ENCODE measurements around the gene KIRREL3. TPM values are rescaled to one million over a fixed set of nuclear protein-coding genes. Genes with fewer than 3 reads are reported as not detected.

KIRREL3 gene
- polyA plus RNA-seq, 1 donor (not counting 4 experiments of a cell fraction or from before 2014, with no cell fraction given): 0.04 TPM

DNA sequence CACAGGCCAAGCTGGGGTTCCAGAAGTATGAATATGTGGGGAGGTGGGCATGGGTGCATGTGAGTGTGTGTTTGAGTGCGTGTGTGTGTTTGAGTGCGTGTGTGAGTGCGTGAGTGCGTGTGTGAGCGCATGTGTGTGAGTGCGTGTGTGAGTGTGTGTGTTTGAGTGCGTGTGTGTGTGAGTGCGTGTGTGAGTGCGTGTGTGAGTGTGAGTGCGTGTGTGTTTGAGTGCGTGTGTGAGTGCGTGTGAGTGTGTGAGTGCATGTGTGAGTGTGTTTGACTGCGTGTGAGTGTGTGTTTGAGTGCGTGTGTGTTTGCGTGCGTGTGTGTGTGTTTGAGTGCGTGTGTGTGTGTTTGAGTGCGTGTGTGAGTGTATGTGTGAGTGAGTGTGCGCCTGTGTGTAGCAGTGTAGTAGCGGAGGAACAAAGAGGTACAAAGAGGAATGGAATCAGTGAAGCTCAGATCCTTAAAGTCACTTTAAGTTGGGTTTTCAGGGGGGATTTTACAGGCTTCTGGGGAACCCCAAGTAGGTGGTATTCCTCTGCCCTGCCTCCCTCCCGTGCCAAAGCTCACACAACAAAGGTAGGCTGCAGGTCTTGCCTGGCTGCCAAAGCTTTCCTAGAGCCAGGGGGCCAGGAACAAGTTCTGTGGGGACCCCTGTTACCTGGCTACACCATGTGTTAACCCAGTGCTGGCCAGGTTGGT lies 137.1 kb downstream of the KIRREL3 start:
- H3K9ac ChIP-seq (ENCODE audit: control insufficient read depth, extremely low read depth, insufficient read depth, low read length): no peak overlapping the region
- H2AFZ ChIP-seq (ENCODE audit: control insufficient read depth, low read length): no peak overlapping the region
- DNase-seq (ENCODE audit: low read depth, low spot score) (no peak), FAIRE-seq (no peak)
- no peaks in the 10 kb centered on the region for H3K27me3 ChIP-seq (ENCODE audit: control insufficient read depth, extremely low read depth, insufficient read depth, low read length)
- H3K27ac ChIP-seq (ENCODE audit: control insufficient read depth, insufficient read depth, low read length): no peak overlapping the region
- TF ChIP-seq EZH2 (IDR thresholded peaks at IDR 0.05; ENCODE audit: low read length): no peak
- TF ChIP-seq, protein P1, sequence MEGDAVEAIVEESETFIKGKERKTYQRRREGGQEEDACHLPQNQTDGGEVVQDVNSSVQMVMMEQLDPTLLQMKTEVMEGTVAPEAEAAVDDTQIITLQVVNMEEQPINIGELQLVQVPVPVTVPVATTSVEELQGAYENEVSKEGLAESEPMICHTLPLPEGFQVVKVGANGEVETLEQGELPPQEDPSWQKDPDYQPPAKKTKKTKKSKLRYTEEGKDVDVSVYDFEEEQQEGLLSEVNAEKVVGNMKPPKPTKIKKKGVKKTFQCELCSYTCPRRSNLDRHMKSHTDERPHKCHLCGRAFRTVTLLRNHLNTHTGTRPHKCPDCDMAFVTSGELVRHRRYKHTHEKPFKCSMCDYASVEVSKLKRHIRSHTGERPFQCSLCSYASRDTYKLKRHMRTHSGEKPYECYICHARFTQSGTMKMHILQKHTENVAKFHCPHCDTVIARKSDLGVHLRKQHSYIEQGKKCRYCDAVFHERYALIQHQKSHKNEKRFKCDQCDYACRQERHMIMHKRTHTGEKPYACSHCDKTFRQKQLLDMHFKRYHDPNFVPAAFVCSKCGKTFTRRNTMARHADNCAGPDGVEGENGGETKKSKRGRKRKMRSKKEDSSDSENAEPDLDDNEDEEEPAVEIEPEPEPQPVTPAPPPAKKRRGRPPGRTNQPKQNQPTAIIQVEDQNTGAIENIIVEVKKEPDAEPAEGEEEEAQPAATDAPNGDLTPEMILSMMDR (optimal IDR thresholded peaks at IDR 0.05 in 1 of 3, IDR thresholded peaks at IDR 0.05 in 1 of 3, conservative IDR thresholded peaks at IDR 0.05 in 1 of 3; ENCODE audit: extremely low read depth in 1 of 3, insufficient read depth in 2 of 3, low read length in 3 of 3): no peak
- H3K79me2 ChIP-seq (ENCODE audit: control insufficient read depth, insufficient read depth, low read length): no peaks in the 10 kb centered on the region
- no peaks in the 10 kb centered on the region for H3K9me1 ChIP-seq (ENCODE audit: control insufficient read depth, extremely low read depth, insufficient read depth, low read length)
- no peaks in the 10 kb centered on the region for H3K36me3 ChIP-seq (ENCODE audit: control insufficient read depth in 2 of 2, extremely low read depth in 1 of 2, insufficient read depth in 2 of 2, low read length in 2 of 2)
- no peak overlapping the region for H3K4me3 ChIP-seq (ENCODE audit: control insufficient read depth in 2 of 3, extremely low read depth in 1 of 3, insufficient read depth in 2 of 3, low read depth in 1 of 3, low read length in 3 of 3)
- dilution Hi-C loops (cut with MboI; ENCODE audit: extremely low pct_ligation_motif_present, low sequenced_read_pairs): no loop called here
- H3K9me3 ChIP-seq (ENCODE audit: control insufficient read depth, low read depth, low read length): no peaks in the 10 kb centered on the region
- no peaks in the 10 kb centered on the region for H4K20me1 ChIP-seq (ENCODE audit: control insufficient read depth, extremely low read depth, insufficient read depth, low read length)
- H3K4me1 ChIP-seq (ENCODE audit: control insufficient read depth, extremely low read depth, insufficient read depth, low read length): no peaks in the 10 kb centered on the region
- no peak overlapping the region for H3K4me2 ChIP-seq (ENCODE audit: control insufficient read depth, extremely low read depth, insufficient read depth, low read depth, low read length)

DNA sequence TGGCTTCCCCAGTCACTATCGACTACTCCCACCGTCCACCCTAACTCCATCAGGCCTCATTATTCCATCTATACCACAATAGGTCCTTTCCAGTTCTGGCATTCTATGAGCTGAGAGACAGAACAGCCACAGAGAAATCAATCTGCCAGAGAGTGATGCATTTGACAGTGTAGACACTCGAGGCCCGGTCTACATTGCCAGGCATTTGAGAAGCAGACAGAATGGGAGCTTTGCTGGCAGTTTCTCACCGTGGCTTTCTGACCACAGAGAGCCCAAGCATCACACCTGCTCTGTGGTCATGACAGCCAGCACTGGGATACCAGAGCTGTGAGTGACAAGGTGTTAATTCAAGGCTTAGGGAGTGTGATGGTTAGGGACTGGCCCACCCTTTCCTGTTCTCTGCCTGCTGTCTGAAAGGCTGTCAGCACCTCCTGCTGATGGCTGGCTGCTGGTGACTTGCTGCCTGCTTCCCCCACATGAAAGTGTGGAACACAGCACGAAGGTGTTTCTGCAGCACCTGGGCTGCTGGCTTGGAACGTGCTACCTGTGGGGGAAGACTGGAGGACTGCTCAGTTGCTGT lies 137.8 kb downstream of the KIRREL3 start:
- DNase-seq (ENCODE audit: low read depth, low spot score): no peak
- dilution Hi-C loops (cut with MboI; ENCODE audit: extremely low pct_ligation_motif_present, low sequenced_read_pairs): no loop called here
- Histone ChIP-seq H3K27me3 (ENCODE audit: control insufficient read depth, extremely low read depth, insufficient read depth, low read length) (no peaks in the 10 kb centered on the region), H3K4me1 (ENCODE audit: control insufficient read depth, extremely low read depth, insufficient read depth, low read length) (no peaks in the 10 kb centered on the region), H3K9me1 (ENCODE audit: control insufficient read depth, extremely low read depth, insufficient read depth, low read length) (no peaks in the 10 kb centered on the region), H3K36me3 (ENCODE audit: control insufficient read depth in 2 of 2, extremely low read depth in 1 of 2, insufficient read depth in 2 of 2, low read length in 2 of 2) (no peaks in the 10 kb centered on the region), H3K79me2 (ENCODE audit: control insufficient read depth, insufficient read depth, low read length) (no peaks in the 10 kb centered on the region), H3K4me3 (ENCODE audit: control insufficient read depth in 2 of 3, extremely low read depth in 1 of 3, insufficient read depth in 2 of 3, low read depth in 1 of 3, low read length in 3 of 3) (no peak overlapping the region), H3K4me2 (ENCODE audit: control insufficient read depth, extremely low read depth, insufficient read depth, low read depth, low read length) (no peak overlapping the region), H3K27ac (ENCODE audit: control insufficient read depth, insufficient read depth, low read length) (no peak overlapping the region), H4K20me1 (ENCODE audit: control insufficient read depth, extremely low read depth, insufficient read depth, low read length) (no peaks in the 10 kb centered on the region), H3K9ac (ENCODE audit: control insufficient read depth, extremely low read depth, insufficient read depth, low read length) (no peak overlapping the region), H2AFZ (ENCODE audit: control insufficient read depth, low read length) (no peak overlapping the region), H3K9me3 (ENCODE audit: control insufficient read depth, low read depth, low read length) (no peaks in the 10 kb centered on the region)
- no peak for FAIRE-seq
- TF ChIP-seq, protein P1 (optimal IDR thresholded peaks at IDR 0.05 in 1 of 3, IDR thresholded peaks at IDR 0.05 in 1 of 3, conservative IDR thresholded peaks at IDR 0.05 in 1 of 3; ENCODE audit: extremely low read depth in 1 of 3, insufficient read depth in 2 of 3, low read length in 3 of 3): no peak
- TF ChIP-seq EZH2 (IDR thresholded peaks at IDR 0.05; ENCODE audit: low read length): no peak
